Measurements from ENCODE around the gene CCDC69. TPM values are rescaled to one million over a fixed set of nuclear protein-coding genes. Genes with fewer than 3 reads are reported as not detected.
A peak's percentile ranks its signal among the peaks of the same experiment; 100 is the strongest.
"Not testable (repeated sequence)": the region's sequence is repeated elsewhere in the genome, so short reads cannot be mapped to it uniquely, and the experiment has no call there.

CCDC69 gene
- total and polyA plus RNA-seq, 2 of the 8 experiments (the other 6 are each of a cell fraction or from before 2014, with no cell fraction given): 8.4 to 10.8 TPM

DNA sequence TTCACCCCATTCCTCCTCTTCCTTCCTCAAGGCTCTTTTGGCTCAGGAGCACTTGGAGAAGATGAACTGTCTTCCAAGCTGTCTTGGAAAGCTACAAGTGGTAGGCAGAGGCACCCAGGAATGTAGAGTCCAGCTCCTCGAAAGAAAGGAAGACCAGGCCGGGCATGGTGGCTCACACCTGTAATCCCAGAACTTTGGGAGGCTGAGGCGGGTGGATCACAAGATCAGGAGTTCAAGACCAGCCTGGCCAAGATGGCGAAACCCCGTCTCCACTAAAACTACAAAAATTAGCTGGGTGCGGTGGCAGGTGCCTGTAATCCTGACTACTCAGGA, 11.3 kb upstream of the CCDC69 start:
- H2BK12ac ChIP-seq (ENCODE audit: low read depth, low read length); H3K18ac ChIP-seq (ENCODE audit: extremely low read depth, low read length); H2BK120ac ChIP-seq (replicated peaks; ENCODE audit: low read depth, low read length); H3K9me3 ChIP-seq (ENCODE audit: insufficient read depth in 2 of 2, low read depth in 1 of 2, low read length in 1 of 2); FAIRE-seq; H2BK15ac ChIP-seq (ENCODE audit: low read length); H3K4me1 ChIP-seq (replicated peaks in 1 of 4; ENCODE audit: control insufficient read depth in 3 of 4, insufficient read depth in 4 of 4, low read length in 3 of 4); H4K8ac ChIP-seq (ENCODE audit: extremely low read depth, insufficient read depth, low read length); DNase-seq (ENCODE audit: low read depth in 1 of 2, low spot score in 2 of 2); H3K23me2 ChIP-seq (ENCODE audit: low read depth, low read length); H4K20me1 ChIP-seq (replicated peaks in 1 of 2; ENCODE audit: control insufficient read depth in 1 of 2, insufficient read depth in 2 of 2, low read length in 2 of 2); H3K4ac ChIP-seq (replicated peaks; ENCODE audit: insufficient read length, low read depth, low read length); H4K91ac ChIP-seq (replicated peaks; ENCODE audit: insufficient read length, low read length); H3K56ac ChIP-seq (replicated peaks; ENCODE audit: insufficient read length, low read depth, low read length); H2BK20ac ChIP-seq (ENCODE audit: low read length); H3K4me2 ChIP-seq (ENCODE audit: insufficient read depth in 1 of 2, low read depth in 2 of 2, low read length in 2 of 2); H3K14ac ChIP-seq (ENCODE audit: insufficient read length); H2AK5ac ChIP-seq (ENCODE audit: low read depth, low read length); H4K5ac ChIP-seq (ENCODE audit: insufficient read length, low read depth, low read length); H3K23ac ChIP-seq (ENCODE audit: insufficient read length); H3K79me1 ChIP-seq (ENCODE audit: low read depth, low read length); H2BK5ac ChIP-seq (ENCODE audit: low read depth, low read length); H3K36me3 ChIP-seq (ENCODE audit: control insufficient read depth in 2 of 4, insufficient read depth in 4 of 4, low read length in 3 of 4); H3K9ac ChIP-seq (replicated peaks in 1 of 4; ENCODE audit: extremely low read depth in 1 of 4, low read depth in 3 of 4, low read length in 3 of 4); H3K4me3 ChIP-seq (ENCODE audit: extremely low read depth in 1 of 4, insufficient read depth in 2 of 4, low read depth in 3 of 4, low read length in 4 of 4); H3K79me2 ChIP-seq (ENCODE audit: control insufficient read depth in 1 of 2, insufficient read depth in 2 of 2, low read length in 2 of 2); H3K27ac ChIP-seq (ENCODE audit: low read depth, low read length); H3K27me3 ChIP-seq (replicated peaks in 1 of 4; ENCODE audit: control insufficient read depth in 3 of 4, extremely low read depth in 1 of 4, insufficient read depth in 3 of 4, low read length in 3 of 4): not testable (repeated sequence)
- WGBS, 2 experiments (ENCODE audit: extremely low coverage in 1 of 2, insufficient coverage in 1 of 2, insufficient read length in 1 of 2, insufficient replicate concordance in 2 of 2, low coverage in 1 of 2, low lambda C conversion rate in 2 of 2, missing lambda C conversion rate in 1 of 2): 93% methylated on average over 6 of the region's 6 CpGs; no CpG with 5 or more reads in 1 of the 2 experiments
- peak overlapping the region; percentile 58; the same call in 1 of the 2 replicates for H2AFZ ChIP-seq (ENCODE audit: low read length)
- CTCF ChIA-PET (ENCODE audit: partially characterized antibody): interaction anchor here (0.8 to 2.5 kb wide), 11 partner anchors 12 to 188 kb away, joined by 3 to 10 read pairs (median 6); partner anchors contain the start of genes CCDC69 and GM2A
- POLR2A ChIA-PET (ENCODE audit: partially characterized antibody): interaction anchor here (0.8 to 1.7 kb wide), 3 partner anchors 11 to 140 kb away, joined by 3 to 4 read pairs (median 3); partner anchors contain the start of genes CCDC69 and GM2A
